Stimulated activated CD8-positive, alpha-beta memory T cell treated with anti-CD3 and anti-CD28 coated beads, Interleukin-12 subunit alpha, Interleukin-12 subunit beta, amount 100 ng/mL, for 4 hours (primary cell): ENCODE measurements around the gene CDYL.
"Not testable (repeated sequence)": the region's sequence is repeated elsewhere in the genome, so short reads cannot be mapped to it uniquely, and the experiment has no call there.

Experiments used
- DNase-seq: peaks from one replicate; pipeline ENCODE4 v3.0.0-alpha.2; 2020; ENCODE audit warnings: low read depth

Gene CDYL

GRCh38 chr6:4805553-4806336 is 29.5 kb downstream of the CDYL start:
- DNase-seq, result no peak

- DNase-seq, result no peak
Observed at GRCh38 chr6:4806337-4806725, 30.1 kb downstream of the CDYL start.

- DNase-seq, result no peak
Observed at GRCh38 chr6:4806791-4807190, 30.6 kb downstream of the CDYL start.

- DNase-seq, result no peak
Observed at GRCh38 chr6:4808396-4808795, 32.2 kb downstream of the CDYL start.

GRCh38 chr6:4809999-4810918 is 34.1 kb downstream of the CDYL start:
- DNase-seq, result no peak

- no peak for DNase-seq
Observed at GRCh38 chr6:4812068-4812467, 35.9 kb downstream of the CDYL start.

GRCh38 chr6:4813055-4813454 is 36.9 kb downstream of the CDYL start:
- DNase-seq, result no peak

- DNase-seq, result no peak
Observed at GRCh38 chr6:4814212-4814611, 38.0 kb downstream of the CDYL start.

- no peak for DNase-seq
Observed at GRCh38 chr6:4814987-4815386, 38.8 kb downstream of the CDYL start.

- no peak for DNase-seq
Observed at GRCh38 chr6:4815584-4815983, 39.4 kb downstream of the CDYL start.

- DNase-seq, result no peak
Observed at GRCh38 chr6:4816904-4817303, 40.7 kb downstream of the CDYL start.

- no peak for DNase-seq
Observed at GRCh38 chr6:4817551-4817950, 41.3 kb downstream of the CDYL start.

- DNase-seq, result no peak
Observed at GRCh38 chr6:4818272-4818938, 42.2 kb downstream of the CDYL start.

- DNase-seq, result no peak
Observed at GRCh38 chr6:4819706-4820283, 43.6 kb downstream of the CDYL start.

- DNase-seq, result no peak
Observed at GRCh38 chr6:4820704-4821276, 44.6 kb downstream of the CDYL start.

- DNase-seq, result no peak
Observed at GRCh38 chr6:4822476-4822875, 46.3 kb downstream of the CDYL start.

GRCh38 chr6:4828187-4828698 is 52.0 kb downstream of the CDYL start:
- no peak for DNase-seq

- DNase-seq, result no peak
Observed at GRCh38 chr6:4829089-4829488, 52.9 kb downstream of the CDYL start.

GRCh38 chr6:4835540-4835939 is 59.3 kb downstream of the CDYL start:
- DNase-seq, result not testable (repeated sequence)

GRCh38 chr6:4840169-4840568 is 64.0 kb downstream of the CDYL start:
- DNase-seq, result no peak

- DNase-seq, result no peak
Observed at GRCh38 chr6:4844108-4844507, 67.9 kb downstream of the CDYL start.

- no peak for DNase-seq
Observed at GRCh38 chr6:4846387-4846786, 70.2 kb downstream of the CDYL start.
